Activated naive CD8-positive, alpha-beta T cell treated with anti-CD3 and anti-CD28 coated beads for 36 hours (primary cell): ENCODE measurements around the gene USP35. TPM values are rescaled to one million over a fixed set of nuclear protein-coding genes. Genes with fewer than 3 reads are reported as not detected.

Experiments used
- DNase-seq: peaks from one replicate; pipeline ENCODE4 v3.0.0; 2021
- H3K27ac Mint-ChIP-seq: one replicate; pipeline ENCODE4 v1.8.0; 2022; ENCODE audit warnings: mild to moderate bottlenecking, moderate library complexity, mixed read lengths
- H3K27me3 Mint-ChIP-seq: one replicate; pipeline ENCODE4 v1.8.0; 2022; ENCODE audit warnings: mild to moderate bottlenecking, mixed read lengths
- H3K36me3 Mint-ChIP-seq: one replicate; pipeline ENCODE4 v1.8.0; 2021; ENCODE audit warnings: mild to moderate bottlenecking, mixed read lengths
- H3K4me1 Mint-ChIP-seq: one replicate; pipeline ENCODE4 v1.8.0; 2021; ENCODE audit warnings: mixed read lengths
- H3K4me3 Mint-ChIP-seq: one replicate; pipeline ENCODE4 v1.8.0; 2022; ENCODE audit warnings: mild to moderate bottlenecking, moderate library complexity, mixed read lengths
- H3K9me3 Mint-ChIP-seq: one replicate; pipeline ENCODE4 v1.8.0; 2022; ENCODE audit warnings: mixed read lengths
- total RNA-seq, 2 experiments: library from RNA; stranded (reverse); gene quantifications; one replicate each; pipeline ENCODE4 v1.2.3, GENCODE V29; 2021

USP35 gene
- total RNA-seq, 2 experiments from 2014 or later, result 3.5 to 4.2 TPM

- Mint-ChIP-seq H3K27me3 (no peaks in the 10 kb centered on the region), H3K9me3 (peaks cover 16% of the 10 kb centered on the region), H3K4me1 (peaks cover 2% of the 10 kb centered on the region), H3K36me3 (peaks cover 10% of the 10 kb centered on the region), H3K27ac (no peak overlapping the region), H3K4me3 (no peak overlapping the region)
- DNase-seq, result no peak
Observed at GRCh38 chr11:78244546-78245255, 56.0 kb downstream of the USP35 start.

DNA sequence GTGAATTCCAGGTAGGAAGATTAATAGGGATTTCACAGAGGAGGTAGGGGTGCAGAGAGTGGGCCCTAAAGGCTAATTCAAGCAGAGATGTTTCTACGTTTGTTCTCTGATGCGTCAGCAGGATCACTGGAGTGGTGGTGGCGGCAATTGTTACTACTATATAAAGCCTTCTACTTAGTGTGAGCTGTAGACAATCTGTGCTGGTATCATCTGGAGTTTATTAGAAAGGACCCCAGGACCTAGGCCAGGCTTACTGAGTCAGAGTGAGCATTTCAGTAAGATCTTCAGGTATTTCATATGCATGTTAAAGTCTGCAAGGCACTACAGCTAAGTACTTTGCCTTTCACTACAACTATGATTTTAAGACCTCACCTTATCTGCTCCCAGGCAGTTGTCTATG is 59.5 kb downstream of the USP35 start:
- peaks cover 2% of the 10 kb centered on the region for H3K9me3 Mint-ChIP-seq
- peaks cover 2% of the 10 kb centered on the region for H3K4me1 Mint-ChIP-seq
- peaks cover 2% of the 10 kb centered on the region for H3K36me3 Mint-ChIP-seq
- no peak for DNase-seq
- no peaks in the 10 kb centered on the region for H3K27me3 Mint-ChIP-seq
- no peak overlapping the region for H3K27ac Mint-ChIP-seq
- H3K4me3 Mint-ChIP-seq, result no peak overlapping the region

- no peak for DNase-seq
- H3K9me3 Mint-ChIP-seq, result peaks cover 2% of the 10 kb centered on the region
- no peaks in the 10 kb centered on the region for H3K36me3 Mint-ChIP-seq
- H3K4me1 Mint-ChIP-seq, result peaks cover 2% of the 10 kb centered on the region
- H3K4me3 Mint-ChIP-seq, result no peak overlapping the region
- no peaks in the 10 kb centered on the region for H3K27me3 Mint-ChIP-seq
- H3K27ac Mint-ChIP-seq, result no peak overlapping the region
Observed at GRCh38 chr11:78248903-78249302, 60.2 kb downstream of the USP35 start.

DNA sequence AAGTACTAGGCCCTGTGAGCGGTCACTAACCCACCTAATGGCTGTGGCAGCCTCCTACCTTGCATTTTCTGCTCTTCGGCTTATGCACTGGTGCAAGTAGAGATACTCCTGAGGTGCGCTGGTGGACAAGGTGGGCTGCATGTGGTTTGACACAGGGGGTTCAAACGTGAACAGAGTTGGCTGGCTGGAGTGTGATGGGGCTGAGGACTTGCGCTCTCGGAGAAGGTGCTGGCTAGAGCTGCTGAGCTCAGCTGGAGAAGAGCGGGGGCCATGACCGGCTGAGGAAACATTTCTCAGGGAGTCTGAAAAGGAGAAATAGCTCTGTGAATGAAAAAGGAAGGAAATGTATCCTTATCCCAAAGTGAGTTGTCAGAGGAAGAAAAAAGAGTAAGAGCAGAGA is 61.4 kb downstream of the USP35 start:
- Mint-ChIP-seq H3K27ac (no peak overlapping the region), H3K4me3 (no peak overlapping the region), H3K36me3 (no peaks in the 10 kb centered on the region)

DNA sequence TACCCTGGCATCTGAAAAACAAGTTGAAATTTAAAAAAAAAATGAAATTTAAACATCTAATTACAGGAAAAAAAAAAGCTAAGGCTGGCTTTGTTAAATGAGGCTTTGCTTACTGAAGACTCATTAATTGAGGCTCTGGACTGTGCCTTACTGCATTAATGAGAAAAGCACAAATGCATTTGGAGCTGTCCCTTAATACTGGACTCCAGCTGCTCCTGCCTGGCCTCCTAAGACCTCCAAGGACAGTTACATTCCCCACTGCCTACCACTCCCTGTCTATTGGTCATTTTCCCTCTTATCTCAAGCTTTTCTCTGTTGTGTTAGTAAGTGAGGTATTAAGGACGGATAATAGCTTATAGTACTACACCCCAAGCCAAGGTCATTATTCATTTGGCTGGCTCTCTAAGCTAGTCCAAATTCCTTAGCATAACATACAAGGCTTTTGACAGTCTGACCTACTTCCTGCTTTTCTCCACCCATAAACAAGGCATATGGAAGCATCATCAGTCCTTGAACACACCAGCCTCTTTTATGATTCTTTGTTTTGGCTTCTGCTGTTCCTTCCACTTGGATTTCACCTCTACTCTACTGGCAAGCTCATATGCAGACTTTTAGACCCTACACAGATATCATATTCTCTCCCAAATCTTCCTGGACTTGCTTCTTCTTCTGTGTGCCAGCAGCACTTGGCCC is 62.5 kb downstream of the USP35 start:
- H3K4me1 Mint-ChIP-seq, result peaks cover 2% of the 10 kb centered on the region
- no peak for DNase-seq
- H3K36me3 Mint-ChIP-seq, result no peaks in the 10 kb centered on the region
- H3K9me3 Mint-ChIP-seq, result no peaks in the 10 kb centered on the region
- H3K4me3 Mint-ChIP-seq, result no peak overlapping the region
- H3K27ac Mint-ChIP-seq, result no peak overlapping the region
- no peaks in the 10 kb centered on the region for H3K27me3 Mint-ChIP-seq

More for the DNA sequence above, 61.4 kb downstream of the USP35 start:
- Mint-ChIP-seq H3K9me3 (peaks cover 2% of the 10 kb centered on the region), H3K4me1 (peaks cover 2% of the 10 kb centered on the region), H3K27me3 (no peaks in the 10 kb centered on the region)
- no peak for DNase-seq

GRCh38 chr11:78253797-78254196 is 65.1 kb downstream of the USP35 start:
- Mint-ChIP-seq H3K4me3 (no peak overlapping the region), H3K27me3 (no peaks in the 10 kb centered on the region), H3K27ac (no peak overlapping the region), H3K9me3 (no peaks in the 10 kb centered on the region), H3K36me3 (no peaks in the 10 kb centered on the region), H3K4me1 (peaks cover 3% of the 10 kb centered on the region)
- no peak for DNase-seq

- H3K4me3 Mint-ChIP-seq, result no peak overlapping the region
- peaks cover 2% of the 10 kb centered on the region for H3K4me1 Mint-ChIP-seq
- no peaks in the 10 kb centered on the region for H3K36me3 Mint-ChIP-seq
Observed at GRCh38 chr11:78254268-78254667, 65.5 kb downstream of the USP35 start.

DNA sequence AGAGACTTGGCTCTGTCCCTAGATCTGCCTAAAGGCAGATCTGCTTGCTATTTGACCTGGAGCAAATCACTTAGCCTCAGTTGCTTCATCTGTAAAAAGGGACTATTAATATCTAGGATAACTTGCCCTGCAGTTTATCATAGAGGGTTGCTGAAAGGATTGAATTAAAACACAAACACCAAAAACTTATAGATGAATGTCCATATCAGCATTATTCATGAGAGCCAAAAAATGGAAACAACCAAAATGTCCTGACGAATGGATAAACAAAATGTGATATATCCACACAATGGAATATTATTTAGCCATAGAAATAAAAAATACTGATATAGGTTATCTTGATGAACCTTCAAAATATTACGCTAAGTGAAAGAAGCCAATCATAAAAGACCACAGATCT is 67.2 kb downstream of the USP35 start:
- Mint-ChIP-seq H3K4me1 (peaks cover 2% of the 10 kb centered on the region), H3K9me3 (no peaks in the 10 kb centered on the region), H3K4me3 (no peak overlapping the region), H3K27ac (no peak overlapping the region), H3K36me3 (no peaks in the 10 kb centered on the region), H3K27me3 (no peaks in the 10 kb centered on the region)
- DNase-seq, result no peak

More at GRCh38 chr11:78254268-78254667, 65.5 kb downstream of the USP35 start:
- DNase-seq, result no peak
- Mint-ChIP-seq H3K9me3 (no peaks in the 10 kb centered on the region), H3K27ac (no peak overlapping the region), H3K27me3 (no peaks in the 10 kb centered on the region)

- Mint-ChIP-seq H3K9me3 (no peaks in the 10 kb centered on the region), H3K27ac (no peak overlapping the region), H3K36me3 (no peaks in the 10 kb centered on the region), H3K4me1 (peaks cover 2% of the 10 kb centered on the region), H3K27me3 (no peaks in the 10 kb centered on the region), H3K4me3 (no peak overlapping the region)
- DNase-seq, result no peak
Observed at GRCh38 chr11:78256962-78257361, 68.2 kb downstream of the USP35 start.

GRCh38 chr11:78257654-78258053 is 68.9 kb downstream of the USP35 start:
- Mint-ChIP-seq H3K4me3 (no peak overlapping the region), H3K9me3 (no peaks in the 10 kb centered on the region), H3K36me3 (no peaks in the 10 kb centered on the region), H3K27ac (no peak overlapping the region), H3K27me3 (no peaks in the 10 kb centered on the region), H3K4me1 (peaks cover 2% of the 10 kb centered on the region)
- no peak for DNase-seq

- no peak for DNase-seq
- H3K4me1 Mint-ChIP-seq, result peaks cover 2% of the 10 kb centered on the region
- no peaks in the 10 kb centered on the region for H3K36me3 Mint-ChIP-seq
- no peaks in the 10 kb centered on the region for H3K9me3 Mint-ChIP-seq
- H3K27me3 Mint-ChIP-seq, result no peaks in the 10 kb centered on the region
- H3K4me3 Mint-ChIP-seq, result no peak overlapping the region
- H3K27ac Mint-ChIP-seq, result no peak overlapping the region
Observed at GRCh38 chr11:78259777-78260487, 71.2 kb downstream of the USP35 start.

DNA sequence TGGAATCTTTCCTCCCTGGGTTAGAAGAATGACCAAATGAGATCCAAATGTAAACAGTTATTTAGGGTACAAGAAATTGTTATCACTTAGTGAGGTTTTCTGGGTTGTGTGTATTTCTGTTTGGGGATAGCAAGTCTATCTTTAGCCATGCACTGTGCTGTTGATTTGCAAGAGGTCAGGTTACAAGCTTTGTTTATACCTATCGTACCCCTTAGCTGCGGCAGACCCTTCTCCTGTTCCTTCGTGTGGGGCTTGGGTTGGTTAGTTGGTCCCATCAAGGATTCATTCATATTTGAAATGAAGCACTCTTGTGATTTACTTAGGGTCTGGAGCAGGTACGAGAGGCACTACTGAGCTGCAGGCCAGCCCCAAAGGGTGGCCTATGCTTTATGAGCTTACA is 72.6 kb downstream of the USP35 start:
- Mint-ChIP-seq H3K27me3 (peaks cover 3% of the 10 kb centered on the region), H3K36me3 (no peaks in the 10 kb centered on the region), H3K9me3 (no peaks in the 10 kb centered on the region), H3K4me3 (no peak overlapping the region), H3K4me1 (peaks cover 2% of the 10 kb centered on the region), H3K27ac (no peak overlapping the region)
- no peak for DNase-seq

- Mint-ChIP-seq H3K27me3 (peaks cover 3% of the 10 kb centered on the region), H3K36me3 (no peaks in the 10 kb centered on the region), H3K27ac (no peak overlapping the region), H3K4me3 (no peak overlapping the region), H3K4me1 (no peaks in the 10 kb centered on the region), H3K9me3 (no peaks in the 10 kb centered on the region)
- DNase-seq, result no peak
Observed at GRCh38 chr11:78261828-78262227, 73.1 kb downstream of the USP35 start.

DNA sequence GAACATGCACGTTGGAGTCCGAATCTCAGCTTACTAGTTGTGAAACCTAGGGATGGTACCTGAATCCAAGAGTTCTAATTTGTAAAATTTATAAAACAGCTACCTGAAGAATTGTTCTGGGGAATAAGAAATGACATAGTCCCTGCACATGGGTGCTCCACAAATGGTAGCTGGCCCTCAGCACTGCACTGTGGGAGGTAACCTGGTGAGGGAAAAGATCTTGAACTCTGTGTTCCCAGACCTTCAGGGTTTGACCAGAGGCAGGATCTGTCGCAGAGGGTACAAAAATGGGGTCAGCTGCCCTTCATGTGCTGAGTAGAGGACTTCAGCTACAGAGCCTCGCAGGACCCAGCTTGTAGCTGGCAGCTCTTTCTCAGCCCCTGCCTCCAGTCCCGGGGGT is 73.5 kb downstream of the USP35 start:
- no peaks in the 10 kb centered on the region for H3K36me3 Mint-ChIP-seq
- H3K4me3 Mint-ChIP-seq, result no peak overlapping the region
- no peak overlapping the region for H3K27ac Mint-ChIP-seq
- peaks cover 3% of the 10 kb centered on the region for H3K27me3 Mint-ChIP-seq
- H3K9me3 Mint-ChIP-seq, result no peaks in the 10 kb centered on the region
- DNase-seq, result no peak
- H3K4me1 Mint-ChIP-seq, result no peaks in the 10 kb centered on the region

DNA sequence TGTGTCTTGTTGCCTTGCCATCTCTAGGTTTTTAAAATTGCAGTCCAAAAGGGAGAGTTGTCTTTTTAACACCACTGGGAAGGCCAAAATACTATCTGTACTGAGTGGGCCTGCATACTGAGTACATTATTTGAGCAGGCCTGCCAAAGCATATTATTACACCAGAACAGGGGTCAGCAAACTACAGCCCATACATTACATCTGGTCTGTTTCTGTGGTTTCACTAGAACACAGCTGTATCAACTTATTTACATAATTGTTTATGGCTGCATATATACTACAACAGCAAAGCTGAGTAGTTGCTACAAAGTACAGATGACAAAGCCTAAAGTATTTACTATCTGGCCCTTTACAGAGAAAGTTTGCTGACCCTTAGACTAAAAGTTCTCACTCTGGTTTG is 74.0 kb downstream of the USP35 start:
- H3K36me3 Mint-ChIP-seq, result no peaks in the 10 kb centered on the region
- no peak overlapping the region for H3K4me3 Mint-ChIP-seq
- peaks cover 3% of the 10 kb centered on the region for H3K27me3 Mint-ChIP-seq
- H3K27ac Mint-ChIP-seq, result no peak overlapping the region
- H3K9me3 Mint-ChIP-seq, result no peaks in the 10 kb centered on the region
- no peak for DNase-seq
- no peaks in the 10 kb centered on the region for H3K4me1 Mint-ChIP-seq
